Lower leg skin (tissue), 3 donors: ENCODE measurements around the gene PRRT4.

Experiments
- CTCF ChIP-seq, 3 donors: fragments of 450-650 bp; IDR thresholded peaks; one replicate each; pipeline ENCODE4 v1.5.1; 2016; ENCODE audit warnings: antibody characterized with exemption in 3 of 3, mild to moderate bottlenecking in 3 of 3, moderate library complexity in 2 of 3
- POLR2A ChIP-seq, 2 donors: fragments of 450-650 bp; IDR thresholded peaks; one replicate each; pipeline ENCODE4 v1.6.1; 2016 to 2017; ENCODE audit warnings: antibody characterized with exemption in 2 of 2, mild to moderate bottlenecking in 1 of 2, moderate library complexity in 1 of 2

- TF ChIP-seq POLR2A (IDR thresholded peaks at IDR 0.05) (no peak), CTCF (IDR thresholded peaks at IDR 0.05) (no peak)
These were observed 8.9 kb downstream of the PRRT4 start for GRCh38 chr7:128352636-128353035.
